Measurements from ENCODE around the gene NDUFAF5. TPM values are rescaled to one million over a fixed set of nuclear protein-coding genes. Genes with fewer than 3 reads are reported as not detected.

The NDUFAF5 gene
- total RNA-seq, 1 experiment from 2014 or later: 34.9 TPM

DNA sequence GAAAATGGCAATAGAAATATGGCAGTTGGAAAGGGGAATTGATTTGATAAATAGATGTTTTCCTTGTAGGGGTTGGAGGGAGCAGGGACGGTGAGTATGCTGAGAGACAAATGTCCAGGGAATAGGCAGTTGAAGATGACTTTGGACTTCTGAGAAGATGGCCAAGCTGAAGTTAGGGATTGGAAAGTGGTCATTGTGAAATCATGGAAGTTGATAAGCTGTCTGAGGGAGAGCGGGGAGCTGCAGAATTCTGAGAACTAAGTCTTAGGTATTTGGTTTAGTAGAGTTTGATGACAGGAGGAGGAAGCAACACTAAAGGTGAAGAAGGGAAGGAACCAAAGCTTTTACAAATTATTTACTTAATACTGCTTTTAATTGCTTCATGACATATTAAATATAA is 15.1 kb downstream of the NDUFAF5 start:
- no peaks in the 10 kb centered on the region for H3K9me3 Mint-ChIP-seq (ENCODE audit: unreplicated experiment)
- DNase-seq: peak in 1 of 2 experiments; percentile 13
- peak overlapping the region; percentile 3 for H3K27ac Mint-ChIP-seq (ENCODE audit: unreplicated experiment)
- POLR2A ChIA-PET: no interaction called here
- H3K4me1 ChIP-seq: peaks cover 10% of the 10 kb centered on the region; the same call in 1 of the 2 replicates
- intact Hi-C loops (cut with micrococcal nuclease; ENCODE audit: unreplicated experiment): no loop called here
- H3K27me3 ChIP-seq (replicated peaks; ENCODE audit: control insufficient read depth, insufficient read depth, low read length): no peaks in the 10 kb centered on the region
- BruUV-seq (replicated peaks): no TSS peak
- peak overlapping the region; percentile 1 for H3K4me3 Mint-ChIP-seq (ENCODE audit: unreplicated experiment)
- no peaks in the 10 kb centered on the region for H3K27me3 Mint-ChIP-seq (ENCODE audit: insufficient read depth, unreplicated experiment)
- peaks cover 65% of the 10 kb centered on the region for H3K36me3 Mint-ChIP-seq (ENCODE audit: insufficient read depth, unreplicated experiment)
- H3K36me3 ChIP-seq (ENCODE audit: control insufficient read depth, insufficient read depth, low read length): no peaks in the 10 kb centered on the region
- TF ChIP-seq, protein P1, sequence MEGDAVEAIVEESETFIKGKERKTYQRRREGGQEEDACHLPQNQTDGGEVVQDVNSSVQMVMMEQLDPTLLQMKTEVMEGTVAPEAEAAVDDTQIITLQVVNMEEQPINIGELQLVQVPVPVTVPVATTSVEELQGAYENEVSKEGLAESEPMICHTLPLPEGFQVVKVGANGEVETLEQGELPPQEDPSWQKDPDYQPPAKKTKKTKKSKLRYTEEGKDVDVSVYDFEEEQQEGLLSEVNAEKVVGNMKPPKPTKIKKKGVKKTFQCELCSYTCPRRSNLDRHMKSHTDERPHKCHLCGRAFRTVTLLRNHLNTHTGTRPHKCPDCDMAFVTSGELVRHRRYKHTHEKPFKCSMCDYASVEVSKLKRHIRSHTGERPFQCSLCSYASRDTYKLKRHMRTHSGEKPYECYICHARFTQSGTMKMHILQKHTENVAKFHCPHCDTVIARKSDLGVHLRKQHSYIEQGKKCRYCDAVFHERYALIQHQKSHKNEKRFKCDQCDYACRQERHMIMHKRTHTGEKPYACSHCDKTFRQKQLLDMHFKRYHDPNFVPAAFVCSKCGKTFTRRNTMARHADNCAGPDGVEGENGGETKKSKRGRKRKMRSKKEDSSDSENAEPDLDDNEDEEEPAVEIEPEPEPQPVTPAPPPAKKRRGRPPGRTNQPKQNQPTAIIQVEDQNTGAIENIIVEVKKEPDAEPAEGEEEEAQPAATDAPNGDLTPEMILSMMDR (IDR thresholded peaks at IDR 0.05; ENCODE audit: insufficient read depth in 1 of 2, low read depth in 1 of 2, low read length in 1 of 2, severe bottlenecking in 1 of 2, unreplicated experiment in 1 of 2): no peak
- no peaks in the 10 kb centered on the region for H3K9me3 ChIP-seq
- H3K4me3 ChIP-seq (ENCODE audit: low read depth, low read length): no peak overlapping the region
- CTCF ChIA-PET: interaction anchor here (1.3 kb wide), 1 partner anchor 12 kb away, joined by 4 read pairs; no protein-coding TSS in a partner anchor
- H3K4me1 Mint-ChIP-seq (ENCODE audit: low read depth, unreplicated experiment): peaks cover 18% of the 10 kb centered on the region

DNA sequence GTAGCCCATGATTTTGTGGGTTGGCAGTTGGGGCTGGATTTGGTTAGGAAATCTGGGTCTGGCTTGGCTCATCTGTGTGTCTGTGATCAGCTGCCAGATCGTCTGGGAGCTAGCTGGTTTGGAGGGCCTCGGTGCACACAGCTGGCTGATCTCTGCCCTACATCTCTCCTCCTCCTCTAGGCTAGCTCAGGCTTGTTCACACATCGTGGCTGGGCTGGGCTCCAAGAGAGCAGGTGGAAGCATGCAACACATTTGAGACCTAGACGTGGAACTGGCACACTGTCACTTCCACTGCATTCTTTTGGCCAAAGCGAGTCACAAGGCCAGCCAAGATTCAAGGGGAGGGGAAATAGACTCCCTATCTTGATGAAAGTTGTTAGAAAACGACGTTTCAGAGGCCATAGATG is 15.9 kb downstream of the NDUFAF5 start:
- BruUV-seq (replicated peaks): no TSS peak
- Histone ChIP-seq H3K27me3 (replicated peaks; ENCODE audit: control insufficient read depth, insufficient read depth, low read length) (no peaks in the 10 kb centered on the region), H3K4me3 (ENCODE audit: low read depth, low read length) (no peak overlapping the region), H3K36me3 (ENCODE audit: control insufficient read depth, insufficient read depth, low read length) (no peaks in the 10 kb centered on the region), H3K9me3 (no peaks in the 10 kb centered on the region), H3K4me1 (peaks cover 10% of the 10 kb centered on the region; the same call in 1 of the 2 replicates)
- TF ChIP-seq, protein P1 (IDR thresholded peaks at IDR 0.05; ENCODE audit: insufficient read depth in 1 of 2, low read depth in 1 of 2, low read length in 1 of 2, severe bottlenecking in 1 of 2, unreplicated experiment in 1 of 2): no peak
- intact Hi-C loops (cut with micrococcal nuclease; ENCODE audit: unreplicated experiment): no loop called here
- no peaks in the 10 kb centered on the region for H3K27me3 Mint-ChIP-seq (ENCODE audit: insufficient read depth, unreplicated experiment)
- H3K27ac Mint-ChIP-seq (ENCODE audit: unreplicated experiment): no peak overlapping the region
- ChIA-PET CTCF (interaction anchor here (1.3 kb wide), 1 partner anchor 13 kb away, joined by 4 read pairs; no protein-coding TSS in a partner anchor), POLR2A (no interaction called here)
- no peak for DNase-seq
- H3K9me3 Mint-ChIP-seq (ENCODE audit: unreplicated experiment): no peaks in the 10 kb centered on the region
- H3K4me3 Mint-ChIP-seq (ENCODE audit: unreplicated experiment): no peak overlapping the region
- H3K36me3 Mint-ChIP-seq (ENCODE audit: insufficient read depth, unreplicated experiment): peaks cover 57% of the 10 kb centered on the region
- H3K4me1 Mint-ChIP-seq (ENCODE audit: low read depth, unreplicated experiment): peaks cover 18% of the 10 kb centered on the region

DNA sequence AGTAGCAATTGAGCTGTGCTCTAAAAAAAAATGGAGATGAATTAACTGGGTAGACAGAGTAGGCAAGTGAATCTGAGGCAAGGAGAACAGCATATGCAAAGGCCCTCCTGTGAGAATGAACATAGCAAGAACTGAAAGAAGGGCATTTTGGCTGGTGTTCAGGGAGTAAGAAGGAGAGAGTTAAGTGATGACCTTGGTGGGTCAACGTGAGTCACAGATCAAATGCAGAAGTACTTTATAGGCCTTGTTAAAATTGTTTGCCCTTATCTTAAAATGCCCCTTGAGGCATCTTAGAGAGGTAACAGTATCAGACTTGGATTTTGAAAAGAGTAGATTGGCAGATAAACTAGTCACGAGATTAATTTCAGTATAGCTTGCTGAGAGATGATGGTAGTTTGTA is 24.5 kb downstream of the NDUFAF5 start:
- intact Hi-C loops (cut with micrococcal nuclease; ENCODE audit: unreplicated experiment): no loop called here
- H3K9me3 ChIP-seq: no peaks in the 10 kb centered on the region
- Mint-ChIP-seq H3K27ac (ENCODE audit: unreplicated experiment) (no peak overlapping the region), H3K4me3 (ENCODE audit: unreplicated experiment) (no peak overlapping the region), H3K4me1 (ENCODE audit: low read depth, unreplicated experiment) (no peaks in the 10 kb centered on the region), H3K36me3 (ENCODE audit: insufficient read depth, unreplicated experiment) (peaks cover 4% of the 10 kb centered on the region), H3K27me3 (ENCODE audit: insufficient read depth, unreplicated experiment) (no peaks in the 10 kb centered on the region), H3K9me3 (ENCODE audit: unreplicated experiment) (no peaks in the 10 kb centered on the region)
- DNase-seq: no peak
- no peaks in the 10 kb centered on the region for H3K4me1 ChIP-seq
- ChIA-PET CTCF (no interaction called here), POLR2A (no interaction called here)
- peaks cover 3% of the 10 kb centered on the region for H3K36me3 ChIP-seq (ENCODE audit: control insufficient read depth, insufficient read depth, low read length)
- no TSS peak for BruUV-seq (replicated peaks)
- no peaks in the 10 kb centered on the region for H3K27me3 ChIP-seq (replicated peaks; ENCODE audit: control insufficient read depth, insufficient read depth, low read length)
- TF ChIP-seq, protein P1 (IDR thresholded peaks at IDR 0.05; ENCODE audit: insufficient read depth in 1 of 2, low read depth in 1 of 2, low read length in 1 of 2, severe bottlenecking in 1 of 2, unreplicated experiment in 1 of 2): no peak
- H3K4me3 ChIP-seq (ENCODE audit: low read depth, low read length): no peak overlapping the region
